ENCODE results near the gene DOK4.
A peak's percentile ranks its signal among the peaks of the same experiment; 100 is the strongest.

The DOK4 gene

GRCh38 chr16:57530104-57530521 is 43.8 kb upstream of the DOK4 start:
- Histone ChIP-seq H3K27ac (ENCODE audit: low read length) (peak overlapping the region; percentile 83), H3K36me3 (ENCODE audit: control insufficient read depth in 2 of 2, insufficient read depth in 2 of 2, low read length in 2 of 2) (peaks cover 3 to 4% of the 10 kb centered on the region in 2 donors), H3K4me3 (ENCODE audit: low read length in 2 of 2) (no peak overlapping the region), H3K27me3 (ENCODE audit: control insufficient read depth in 1 of 2, insufficient read depth in 2 of 2, low read length in 2 of 2) (no peaks in the 10 kb centered on the region), H3K9me3 (ENCODE audit: control insufficient read depth in 2 of 2, low read length in 2 of 2) (no peaks in the 10 kb centered on the region), H3K9ac (ENCODE audit: low read length in 2 of 2) (peak overlapping the region; percentile 51 to 62), H3K4me1 (ENCODE audit: control insufficient read depth, insufficient read depth, low read length) (peaks cover 43% of the 10 kb centered on the region)

- Histone ChIP-seq H3K4me1 (ENCODE audit: control insufficient read depth, insufficient read depth, low read length) (peaks cover 37% of the 10 kb centered on the region), H3K36me3 (ENCODE audit: control insufficient read depth in 2 of 2, insufficient read depth in 2 of 2, low read length in 2 of 2) (peaks cover 3 to 4% of the 10 kb centered on the region in 2 donors), H3K9me3 (ENCODE audit: control insufficient read depth in 2 of 2, low read length in 2 of 2) (no peaks in the 10 kb centered on the region), H3K27ac (ENCODE audit: low read length) (peak overlapping the region; percentile 83), H3K4me3 (ENCODE audit: low read length in 2 of 2) (no peak overlapping the region), H3K27me3 (ENCODE audit: control insufficient read depth in 1 of 2, insufficient read depth in 2 of 2, low read length in 2 of 2) (no peaks in the 10 kb centered on the region), H3K9ac (ENCODE audit: low read length in 2 of 2) (peak overlapping the region; percentile 47 to 62)
These were observed 43.3 kb upstream of the DOK4 start for GRCh38 chr16:57529391-57530103.

- Histone ChIP-seq H3K36me3 (ENCODE audit: control insufficient read depth in 2 of 2, insufficient read depth in 2 of 2, low read length in 2 of 2) (peaks cover 3 to 4% of the 10 kb centered on the region in 2 donors), H3K27me3 (ENCODE audit: control insufficient read depth in 1 of 2, insufficient read depth in 2 of 2, low read length in 2 of 2) (no peaks in the 10 kb centered on the region), H3K4me1 (ENCODE audit: control insufficient read depth, insufficient read depth, low read length) (peaks cover 32% of the 10 kb centered on the region), H3K9me3 (ENCODE audit: control insufficient read depth in 2 of 2, low read length in 2 of 2) (no peaks in the 10 kb centered on the region), H3K9ac (ENCODE audit: low read length in 2 of 2) (no peak overlapping the region), H3K4me3 (ENCODE audit: low read length in 2 of 2) (no peak overlapping the region), H3K27ac (ENCODE audit: low read length) (peak overlapping the region; percentile 83)
These were observed 42.5 kb upstream of the DOK4 start for GRCh38 chr16:57528499-57529390.

GRCh38 chr16:57527610-57528360 is 41.5 kb upstream of the DOK4 start:
- Histone ChIP-seq H3K9me3 (ENCODE audit: control insufficient read depth in 2 of 2, low read length in 2 of 2) (no peaks in the 10 kb centered on the region), H3K4me3 (ENCODE audit: low read length in 2 of 2) (no peak overlapping the region), H3K9ac (ENCODE audit: low read length in 2 of 2) (no peak overlapping the region), H3K4me1 (ENCODE audit: control insufficient read depth, insufficient read depth, low read length) (peaks cover 23% of the 10 kb centered on the region), H3K27ac (ENCODE audit: low read length) (no peak overlapping the region), H3K36me3 (ENCODE audit: control insufficient read depth in 2 of 2, insufficient read depth in 2 of 2, low read length in 2 of 2) (peaks cover 3 to 4% of the 10 kb centered on the region in 2 donors), H3K27me3 (ENCODE audit: control insufficient read depth in 1 of 2, insufficient read depth in 2 of 2, low read length in 2 of 2) (no peaks in the 10 kb centered on the region)

GRCh38 chr16:57527027-57527426 is 40.7 kb upstream of the DOK4 start:
- no peak overlapping the region for H3K9ac ChIP-seq (ENCODE audit: low read length in 2 of 2)
- H3K4me3 ChIP-seq (ENCODE audit: low read length in 2 of 2) = no peak overlapping the region
- peaks cover 15% of the 10 kb centered on the region for H3K4me1 ChIP-seq (ENCODE audit: control insufficient read depth, insufficient read depth, low read length)
- peaks cover 4 to 5% of the 10 kb centered on the region in 2 donors for H3K36me3 ChIP-seq (ENCODE audit: control insufficient read depth in 2 of 2, insufficient read depth in 2 of 2, low read length in 2 of 2)
- no peaks in the 10 kb centered on the region for H3K27me3 ChIP-seq (ENCODE audit: control insufficient read depth in 1 of 2, insufficient read depth in 2 of 2, low read length in 2 of 2)
- no peaks in the 10 kb centered on the region for H3K9me3 ChIP-seq (ENCODE audit: control insufficient read depth in 2 of 2, low read length in 2 of 2)
- H3K27ac ChIP-seq (ENCODE audit: low read length) = no peak overlapping the region

GRCh38 chr16:57526498-57526897 is 40.2 kb upstream of the DOK4 start:
- Histone ChIP-seq H3K9ac (ENCODE audit: low read length in 2 of 2) (no peak overlapping the region), H3K27me3 (ENCODE audit: control insufficient read depth in 1 of 2, insufficient read depth in 2 of 2, low read length in 2 of 2) (no peaks in the 10 kb centered on the region), H3K27ac (ENCODE audit: low read length) (no peak overlapping the region), H3K4me3 (ENCODE audit: low read length in 2 of 2) (no peak overlapping the region), H3K36me3 (ENCODE audit: control insufficient read depth in 2 of 2, insufficient read depth in 2 of 2, low read length in 2 of 2) (peaks cover 4 to 5% of the 10 kb centered on the region in 2 donors), H3K4me1 (ENCODE audit: control insufficient read depth, insufficient read depth, low read length) (peaks cover 13% of the 10 kb centered on the region), H3K9me3 (ENCODE audit: control insufficient read depth in 2 of 2, low read length in 2 of 2) (no peaks in the 10 kb centered on the region)

- no peaks in the 10 kb centered on the region for H3K9me3 ChIP-seq (ENCODE audit: control insufficient read depth in 2 of 2, low read length in 2 of 2)
- no peaks in the 10 kb centered on the region for H3K27me3 ChIP-seq (ENCODE audit: control insufficient read depth in 1 of 2, insufficient read depth in 2 of 2, low read length in 2 of 2)
- H3K27ac ChIP-seq (ENCODE audit: low read length) = no peak overlapping the region
- H3K4me3 ChIP-seq (ENCODE audit: low read length in 2 of 2) = no peak overlapping the region
- peaks cover 12% of the 10 kb centered on the region for H3K4me1 ChIP-seq (ENCODE audit: control insufficient read depth, insufficient read depth, low read length)
- no peak overlapping the region for H3K9ac ChIP-seq (ENCODE audit: low read length in 2 of 2)
- peaks cover 4 to 8% of the 10 kb centered on the region in 2 donors for H3K36me3 ChIP-seq (ENCODE audit: control insufficient read depth in 2 of 2, insufficient read depth in 2 of 2, low read length in 2 of 2)
These were observed 39.5 kb upstream of the DOK4 start for GRCh38 chr16:57525761-57526160.

GRCh38 chr16:57522960-57523359 is 36.7 kb upstream of the DOK4 start:
- Histone ChIP-seq H3K36me3 (ENCODE audit: control insufficient read depth in 2 of 2, insufficient read depth in 2 of 2, low read length in 2 of 2) (peaks cover 8 to 15% of the 10 kb centered on the region in 2 donors), H3K27me3 (ENCODE audit: control insufficient read depth in 1 of 2, insufficient read depth in 2 of 2, low read length in 2 of 2) (no peaks in the 10 kb centered on the region), H3K4me3 (ENCODE audit: low read length in 2 of 2) (no peak overlapping the region), H3K4me1 (ENCODE audit: control insufficient read depth, insufficient read depth, low read length) (no peaks in the 10 kb centered on the region), H3K27ac (ENCODE audit: low read length) (no peak overlapping the region), H3K9ac (ENCODE audit: low read length in 2 of 2) (no peak overlapping the region), H3K9me3 (ENCODE audit: control insufficient read depth in 2 of 2, low read length in 2 of 2) (no peaks in the 10 kb centered on the region)

GRCh38 chr16:57519796-57520360 is 33.6 kb upstream of the DOK4 start:
- Histone ChIP-seq H3K9me3 (ENCODE audit: control insufficient read depth in 2 of 2, low read length in 2 of 2) (no peaks in the 10 kb centered on the region), H3K4me1 (ENCODE audit: control insufficient read depth, insufficient read depth, low read length) (no peaks in the 10 kb centered on the region), H3K9ac (ENCODE audit: low read length in 2 of 2) (peak overlapping the region in 1 of 2 donors; percentile 29), H3K4me3 (ENCODE audit: low read length in 2 of 2) (no peak overlapping the region), H3K36me3 (ENCODE audit: control insufficient read depth in 2 of 2, insufficient read depth in 2 of 2, low read length in 2 of 2) (peaks cover 7 to 34% of the 10 kb centered on the region in 2 donors), H3K27ac (ENCODE audit: low read length) (no peak overlapping the region), H3K27me3 (ENCODE audit: control insufficient read depth in 1 of 2, insufficient read depth in 2 of 2, low read length in 2 of 2) (no peaks in the 10 kb centered on the region)

GRCh38 chr16:57518922-57519321 is 32.6 kb upstream of the DOK4 start:
- Histone ChIP-seq H3K27me3 (ENCODE audit: control insufficient read depth in 1 of 2, insufficient read depth in 2 of 2, low read length in 2 of 2) (no peaks in the 10 kb centered on the region), H3K4me3 (ENCODE audit: low read length in 2 of 2) (no peak overlapping the region), H3K9me3 (ENCODE audit: control insufficient read depth in 2 of 2, low read length in 2 of 2) (no peaks in the 10 kb centered on the region), H3K27ac (ENCODE audit: low read length) (no peak overlapping the region), H3K4me1 (ENCODE audit: control insufficient read depth, insufficient read depth, low read length) (no peaks in the 10 kb centered on the region), H3K36me3 (ENCODE audit: control insufficient read depth in 2 of 2, insufficient read depth in 2 of 2, low read length in 2 of 2) (peaks cover 7 to 36% of the 10 kb centered on the region in 2 donors), H3K9ac (ENCODE audit: low read length in 2 of 2) (no peak overlapping the region)
